Mucosa of rectum (tissue), 2 donors: Measurements from ENCODE around the gene CSF2.

Source experiments
- H3K27ac ChIP-seq, 2 donors: one replicate each; pipeline ENCODE4 v1.7.0; 2013; ENCODE audit warnings: inconsistent platforms in 2 of 2, low read depth in 2 of 2, low read length in 2 of 2
- H3K27me3 ChIP-seq, 2 donors: one replicate each; pipeline ENCODE4 v1.7.0; 2013; ENCODE audit warnings: low read length in 2 of 2; ENCODE audit not compliant: control insufficient read depth in 2 of 2, insufficient read depth in 2 of 2
- H3K36me3 ChIP-seq, 2 donors: one replicate each; pipeline ENCODE4 v1.7.0; 2013; ENCODE audit warnings: low read length in 2 of 2; ENCODE audit not compliant: control insufficient read depth in 2 of 2, insufficient read depth in 2 of 2
- H3K4me1 ChIP-seq, 2 donors: one replicate each; pipeline ENCODE4 v1.7.0; 2013; ENCODE audit warnings: low read length in 2 of 2, mild to moderate bottlenecking in 1 of 2; ENCODE audit not compliant: control insufficient read depth in 2 of 2, insufficient read depth in 2 of 2
- H3K4me3 ChIP-seq, 2 donors: one replicate each; pipeline ENCODE4 v1.7.0; 2013; ENCODE audit warnings: low read length in 2 of 2
- H3K9ac ChIP-seq, 2 donors: one replicate each; pipeline ENCODE4 v1.7.0; 2013; ENCODE audit warnings: low read length in 2 of 2, low read depth in 1 of 2, mild to moderate bottlenecking in 1 of 2
- H3K9me3 ChIP-seq, 2 donors: one replicate each; pipeline ENCODE4 v1.7.0; 2013; ENCODE audit warnings: low read length in 2 of 2; ENCODE audit not compliant: control insufficient read depth in 2 of 2
- donor health status: healthy.
- donor health status: Normal muscosa, but diverticular disease.

The CSF2 gene

DNA sequence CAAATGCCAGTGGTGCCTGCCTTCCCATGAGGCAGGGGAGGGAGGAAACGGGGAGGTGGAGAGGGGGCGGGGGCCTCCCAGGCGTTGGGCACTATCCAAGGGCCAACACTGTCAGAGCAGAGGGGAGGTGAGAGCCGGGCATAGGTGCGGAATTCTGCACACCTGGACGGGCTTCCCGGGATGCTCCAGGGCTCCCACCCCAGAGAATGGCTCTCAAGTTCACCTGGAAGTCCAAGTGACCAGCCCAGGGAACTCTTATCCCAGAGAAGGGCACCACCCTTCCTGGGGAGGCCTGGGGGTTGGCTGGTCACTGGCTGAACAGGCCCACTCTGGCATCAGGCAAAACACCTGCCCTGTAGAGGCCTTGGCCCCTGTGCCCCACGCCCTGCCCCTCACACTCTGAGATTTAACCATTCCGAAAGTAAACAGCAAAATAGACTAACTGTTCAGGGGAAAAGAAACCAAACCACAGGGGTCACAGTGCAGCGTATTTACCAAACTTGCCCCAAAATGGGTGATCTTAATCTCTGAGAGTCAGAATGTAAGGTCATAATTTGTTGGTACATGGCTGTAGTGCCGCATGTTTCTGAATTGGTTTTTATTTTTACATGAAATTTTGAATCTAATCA is 2.7 kb downstream of the CSF2 start:
- no peaks in the 10 kb centered on the region for H3K27me3 ChIP-seq
- H3K4me1 ChIP-seq: no peaks in the 10 kb centered on the region
- no peaks in the 10 kb centered on the region for H3K36me3 ChIP-seq
- no peak overlapping the region for H3K9ac ChIP-seq
- no peaks in the 10 kb centered on the region for H3K9me3 ChIP-seq
- no peak overlapping the region for H3K27ac ChIP-seq
- no peak overlapping the region for H3K4me3 ChIP-seq

DNA sequence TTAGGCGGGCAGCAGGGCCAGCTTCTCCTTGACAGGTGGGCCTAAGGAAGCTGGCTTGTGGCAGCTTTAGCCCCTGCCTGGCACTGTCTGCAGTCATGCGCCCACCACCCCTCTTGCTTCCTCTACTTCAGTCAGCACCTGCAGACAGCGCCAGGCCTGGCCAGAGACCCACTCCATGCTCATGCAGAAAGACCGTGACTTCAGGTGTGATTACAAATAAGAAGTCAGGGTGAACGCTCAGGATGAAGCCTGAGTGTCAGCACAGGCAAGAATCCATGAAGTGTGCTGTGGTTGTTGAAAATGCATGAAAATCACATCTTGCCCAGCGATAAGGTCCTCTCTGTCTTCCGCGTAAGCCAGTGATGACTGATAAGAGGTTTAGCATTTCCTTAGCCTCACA is 3.4 kb downstream of the CSF2 start:
- Histone ChIP-seq H3K4me3 (no peak overlapping the region), H3K27ac (no peak overlapping the region), H3K4me1 (no peaks in the 10 kb centered on the region), H3K36me3 (no peaks in the 10 kb centered on the region), H3K27me3 (no peaks in the 10 kb centered on the region), H3K9ac (no peak overlapping the region), H3K9me3 (no peaks in the 10 kb centered on the region)

DNA sequence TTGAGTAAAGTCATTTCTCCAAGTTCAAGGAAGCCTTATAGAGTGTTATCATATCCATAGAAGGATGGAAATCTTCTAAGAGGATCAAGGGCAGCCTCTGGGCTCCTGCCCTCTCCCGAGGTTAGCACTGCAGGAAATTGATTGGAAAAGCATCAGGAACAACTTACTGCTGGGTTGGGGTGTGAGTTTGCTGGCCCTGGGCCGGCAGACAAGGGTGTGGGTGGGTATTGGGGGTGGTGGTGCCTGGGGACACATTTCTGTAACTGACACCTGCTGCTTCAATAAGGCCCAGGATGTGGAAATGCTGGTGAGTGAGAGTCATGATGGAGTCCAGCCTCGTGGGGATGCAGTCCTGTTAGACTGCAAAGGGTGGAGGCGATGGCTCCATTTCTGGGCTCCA is 5.5 kb downstream of the CSF2 start:
- Histone ChIP-seq H3K4me1 (no peaks in the 10 kb centered on the region), H3K4me3 (no peak overlapping the region), H3K9ac (no peak overlapping the region), H3K9me3 (no peaks in the 10 kb centered on the region), H3K27me3 (no peaks in the 10 kb centered on the region), H3K27ac (no peak overlapping the region), H3K36me3 (no peaks in the 10 kb centered on the region)

DNA sequence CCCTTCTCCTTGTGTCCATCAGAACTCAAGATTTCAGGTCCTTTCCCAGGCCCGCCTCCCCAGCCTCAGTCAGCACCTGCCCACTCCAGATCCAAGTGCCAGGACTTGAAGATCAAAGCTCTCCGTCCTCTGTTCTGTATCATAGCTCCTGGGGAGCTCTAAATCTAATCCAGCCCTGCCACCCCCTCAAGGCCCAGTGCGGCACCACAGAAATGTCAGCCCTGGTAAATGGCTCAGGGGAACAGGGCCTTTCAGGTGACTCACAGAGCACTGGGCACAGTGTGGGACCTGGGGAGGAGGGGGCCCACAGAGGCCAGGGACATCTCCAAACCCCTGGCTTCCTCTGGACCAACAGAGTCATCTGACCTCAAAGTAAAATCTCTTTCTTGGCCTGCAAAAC is 6.0 kb downstream of the CSF2 start:
- no peak overlapping the region for H3K9ac ChIP-seq
- no peaks in the 10 kb centered on the region for H3K9me3 ChIP-seq
- no peak overlapping the region for H3K27ac ChIP-seq
- H3K4me1 ChIP-seq: no peaks in the 10 kb centered on the region
- no peaks in the 10 kb centered on the region for H3K36me3 ChIP-seq
- H3K4me3 ChIP-seq: no peak overlapping the region
- no peaks in the 10 kb centered on the region for H3K27me3 ChIP-seq

DNA sequence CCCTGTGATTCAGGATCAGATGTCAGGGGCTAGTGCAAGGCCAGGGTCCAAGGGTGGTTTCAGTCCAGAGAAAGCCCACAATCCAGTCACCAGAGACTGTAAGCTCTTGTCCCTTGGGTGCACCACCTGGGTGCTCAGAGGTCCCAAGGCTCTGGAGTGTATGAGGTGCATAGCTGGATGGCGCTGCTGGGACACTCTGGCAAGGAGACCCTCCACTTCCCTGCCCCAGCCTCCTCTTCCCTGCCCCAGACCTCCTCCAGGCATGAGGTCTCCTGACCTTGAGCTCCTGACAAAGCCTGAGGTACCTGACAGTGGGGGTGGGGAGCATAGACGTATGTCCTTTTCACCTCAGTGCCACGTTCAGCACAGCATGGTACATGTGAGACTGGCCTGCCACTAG is 7.0 kb downstream of the CSF2 start:
- Histone ChIP-seq H3K27me3 (no peaks in the 10 kb centered on the region), H3K9me3 (no peaks in the 10 kb centered on the region), H3K4me3 (no peak overlapping the region), H3K9ac (no peak overlapping the region), H3K36me3 (no peaks in the 10 kb centered on the region), H3K27ac (no peak overlapping the region), H3K4me1 (no peaks in the 10 kb centered on the region)

DNA sequence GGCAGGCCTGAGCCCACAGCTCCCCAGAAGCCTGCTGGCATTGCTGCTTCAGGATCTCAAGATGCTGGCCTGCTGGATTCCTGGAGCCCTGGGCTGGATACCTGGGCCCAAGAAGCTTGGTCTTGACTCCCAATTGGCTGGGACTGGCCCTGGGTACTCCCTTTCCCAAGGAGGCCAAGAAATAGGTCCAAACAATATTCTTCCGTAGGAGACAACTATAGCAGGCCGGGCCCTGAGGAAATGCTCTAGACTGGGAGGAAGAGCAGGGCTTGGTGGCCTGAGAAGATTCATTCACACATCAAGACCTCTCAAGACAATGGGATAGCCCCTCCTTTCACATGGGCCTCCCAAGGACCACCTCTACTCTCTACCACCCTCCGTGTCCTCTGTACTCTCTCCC is 7.9 kb downstream of the CSF2 start:
- Histone ChIP-seq H3K9me3 (no peaks in the 10 kb centered on the region), H3K27ac (no peak overlapping the region), H3K4me3 (no peak overlapping the region), H3K9ac (no peak overlapping the region), H3K27me3 (no peaks in the 10 kb centered on the region), H3K4me1 (no peaks in the 10 kb centered on the region), H3K36me3 (no peaks in the 10 kb centered on the region)

DNA sequence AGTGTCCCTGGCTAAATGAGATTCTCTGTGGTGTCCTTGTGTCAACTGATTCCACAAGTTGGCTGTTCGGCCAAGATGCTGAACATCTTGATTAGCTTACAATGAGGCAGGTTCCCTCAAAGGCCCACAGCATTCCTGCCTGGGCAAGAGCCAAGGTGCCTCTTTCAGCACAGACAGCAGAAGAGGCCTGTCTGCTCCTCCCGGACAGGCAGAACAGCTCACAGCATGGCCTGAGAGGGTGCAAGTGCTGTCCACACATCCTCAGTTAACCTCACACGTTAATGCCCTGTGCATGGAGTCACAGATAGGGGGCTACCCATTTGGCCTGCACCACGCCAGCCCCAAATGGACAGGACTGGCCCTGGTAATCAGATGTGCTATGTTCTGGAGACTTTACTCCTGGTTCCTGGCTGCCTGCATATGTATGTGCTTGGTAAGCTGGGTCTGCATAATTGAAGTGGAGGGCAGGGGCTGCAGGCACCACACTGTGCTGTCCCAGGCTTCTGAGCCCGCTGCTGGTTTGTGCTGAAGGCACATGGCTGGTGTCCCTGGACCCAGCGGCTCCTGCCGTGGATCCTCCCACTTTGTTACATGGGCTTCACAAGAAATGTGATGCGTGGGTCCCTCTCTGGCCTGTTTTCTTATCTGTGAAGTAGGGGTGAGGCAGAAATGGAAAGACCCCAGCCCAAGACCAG is 8.9 kb downstream of the CSF2 start:
- H3K9me3 ChIP-seq: no peaks in the 10 kb centered on the region
- H3K27ac ChIP-seq: no peak overlapping the region
- no peak overlapping the region for H3K4me3 ChIP-seq
- H3K4me1 ChIP-seq: no peaks in the 10 kb centered on the region
- H3K27me3 ChIP-seq: no peaks in the 10 kb centered on the region
- H3K36me3 ChIP-seq: no peaks in the 10 kb centered on the region
- H3K9ac ChIP-seq: no peak overlapping the region

DNA sequence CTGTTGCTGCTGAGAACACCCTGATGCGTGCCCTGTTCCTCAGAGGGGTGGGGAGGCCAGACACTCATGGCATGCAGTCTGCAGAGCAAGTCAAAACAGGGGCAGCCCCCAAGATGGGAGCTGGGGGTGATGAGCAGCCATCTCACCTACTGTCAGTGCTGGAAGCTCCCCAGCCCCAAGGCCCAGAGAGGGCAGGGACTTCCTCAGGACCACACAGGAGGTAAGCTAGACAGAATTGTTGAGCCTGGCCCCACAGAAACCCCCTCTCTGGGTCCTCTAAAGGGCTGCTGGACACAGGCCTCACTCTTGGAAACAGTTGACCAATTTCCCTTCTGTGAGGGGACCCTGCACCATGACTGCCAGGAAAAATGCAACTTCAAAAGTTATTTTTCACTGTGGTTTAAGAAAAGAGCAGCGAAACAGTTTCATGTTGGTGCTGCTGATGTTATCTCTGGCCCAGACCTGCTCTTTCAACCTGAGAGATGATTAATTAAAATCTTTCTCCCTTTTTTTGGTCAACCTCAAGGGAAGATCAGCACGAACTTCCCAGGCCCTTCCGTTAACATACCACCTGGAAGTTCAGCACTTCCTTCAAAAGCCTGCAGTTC is 9.6 kb downstream of the CSF2 start:
- no peaks in the 10 kb centered on the region for H3K36me3 ChIP-seq
- H3K9ac ChIP-seq: no peak overlapping the region
- no peak overlapping the region for H3K27ac ChIP-seq
- no peaks in the 10 kb centered on the region for H3K4me1 ChIP-seq
- H3K27me3 ChIP-seq: no peaks in the 10 kb centered on the region
- H3K9me3 ChIP-seq: no peaks in the 10 kb centered on the region
- H3K4me3 ChIP-seq: no peak overlapping the region

DNA sequence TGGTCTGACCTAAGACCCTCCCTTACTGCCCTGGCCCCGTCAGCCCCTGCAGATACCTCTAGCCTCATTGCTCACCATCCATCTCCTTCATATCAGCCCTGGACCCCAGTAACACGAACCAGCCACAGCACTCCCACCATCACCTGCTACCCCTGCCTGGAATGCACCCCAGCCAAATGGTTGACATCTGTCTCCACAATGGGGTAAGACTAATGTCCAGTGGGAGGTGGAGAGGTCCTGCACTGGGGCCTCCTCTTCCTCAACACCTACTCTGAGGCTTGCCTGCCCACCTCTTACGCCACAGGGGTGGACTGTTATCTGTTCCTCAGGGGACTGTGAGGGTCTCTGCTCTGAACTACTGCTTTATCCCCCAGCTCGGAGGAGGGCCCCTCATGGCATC is 12.1 kb downstream of the CSF2 start:
- Histone ChIP-seq H3K4me3 (no peak overlapping the region), H3K27ac (no peak overlapping the region), H3K9me3 (no peaks in the 10 kb centered on the region), H3K9ac (no peak overlapping the region), H3K4me1 (no peaks in the 10 kb centered on the region), H3K27me3 (no peaks in the 10 kb centered on the region), H3K36me3 (no peaks in the 10 kb centered on the region)

DNA sequence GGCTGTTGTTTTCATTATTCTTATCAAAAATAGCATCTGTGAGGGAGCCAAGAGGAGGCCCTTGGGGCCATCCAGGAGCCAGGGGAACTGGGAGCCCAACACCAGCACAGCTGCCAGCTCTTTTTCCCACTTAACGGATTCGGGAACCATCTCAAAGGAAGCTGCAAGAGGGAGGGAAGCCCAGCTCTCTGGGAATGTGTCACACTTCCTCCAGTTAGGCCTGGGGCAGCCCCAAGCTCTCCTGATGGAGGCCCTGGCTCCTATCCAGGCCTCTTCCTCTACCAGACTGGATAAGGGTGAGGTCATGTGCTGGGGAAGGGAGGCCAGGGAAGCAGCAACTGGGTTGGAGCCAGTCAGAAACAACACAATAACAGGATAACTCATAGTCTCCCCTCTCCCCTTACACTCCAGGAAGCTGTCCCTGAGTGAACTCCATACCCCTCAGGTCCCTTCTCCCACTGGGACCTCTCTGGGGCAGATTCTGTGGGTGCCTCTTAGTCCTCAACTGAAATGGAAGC is 12.7 kb downstream of the CSF2 start:
- Histone ChIP-seq H3K4me3 (no peak overlapping the region), H3K27ac (no peak overlapping the region), H3K9ac (no peak overlapping the region), H3K27me3 (no peaks in the 10 kb centered on the region), H3K9me3 (no peaks in the 10 kb centered on the region), H3K36me3 (no peaks in the 10 kb centered on the region), H3K4me1 (no peaks in the 10 kb centered on the region)
